Stimulated activated naive CD4-positive, alpha-beta T cell treated with Interleukin-2 at 50 U/mL for 16 hours (primary cell): ENCODE measurements around the gene VPS39.

Experiments
- DNase-seq: peaks from one replicate; lab custom pipeline; 2025; lab: John Stamatoyannopoulos, UW

Gene VPS39

GRCh38 chr15:42144841-42145375 is 63.2 kb downstream of the VPS39 start:
- DNase-seq, result no peak

- no peak for DNase-seq
Measured at GRCh38 chr15:42143866-42144625, 64.1 kb downstream of the VPS39 start.

GRCh38 chr15:42143356-42143755 is 64.7 kb downstream of the VPS39 start:
- no peak for DNase-seq

- DNase-seq, result no peak
Measured at GRCh38 chr15:42141795-42142667, 66.1 kb downstream of the VPS39 start.

- no peak for DNase-seq
Measured at GRCh38 chr15:42141246-42141645, 66.9 kb downstream of the VPS39 start.

- DNase-seq, result no peak
Measured at GRCh38 chr15:42140383-42141070, 67.6 kb downstream of the VPS39 start.

- DNase-seq, result no peak
Measured at GRCh38 chr15:42139596-42139995, 68.5 kb downstream of the VPS39 start.

GRCh38 chr15:42138968-42139386 is 69.1 kb downstream of the VPS39 start:
- DNase-seq, result no peak

- no peak for DNase-seq
Measured at GRCh38 chr15:42138411-42138810, 69.7 kb downstream of the VPS39 start.

- no peak for DNase-seq
Measured at GRCh38 chr15:42137461-42138261, 70.4 kb downstream of the VPS39 start.

GRCh38 chr15:42136513-42136912 is 71.6 kb downstream of the VPS39 start:
- no peak for DNase-seq

- DNase-seq, result no peak
Measured at GRCh38 chr15:42135351-42135750, 72.8 kb downstream of the VPS39 start.

- DNase-seq, result no peak
Measured at GRCh38 chr15:42134617-42135245, 73.4 kb downstream of the VPS39 start.

- peak; percentile 19 for DNase-seq
Measured at GRCh38 chr15:42133886-42134502, 74.1 kb downstream of the VPS39 start.

GRCh38 chr15:42133356-42133755 is 74.7 kb downstream of the VPS39 start:
- DNase-seq, result no peak

- DNase-seq, result no peak
Measured at GRCh38 chr15:42131826-42132806, 76.0 kb downstream of the VPS39 start.

GRCh38 chr15:42131006-42131405 is 77.1 kb downstream of the VPS39 start:
- DNase-seq, result no peak

GRCh38 chr15:42130246-42130986 is 77.7 kb downstream of the VPS39 start:
- DNase-seq, result no peak

GRCh38 chr15:42129364-42129763 is 78.7 kb downstream of the VPS39 start:
- no peak for DNase-seq
